OCI-LY7 (cell line): Measurements from ENCODE around the gene GLS.

Experiments used
- EZH2phosphoT487 ChIP-seq: fragments of 200-600 bp; sonication (generic); IDR thresholded peaks from 2 replicates; pipeline ENCODE4 v1.6.1; 2018; ENCODE audit warnings: low read depth, borderline replicate concordance, mild to moderate bottlenecking, mixed run types, antibody characterized with exemption, low read length, moderate library complexity, mixed read lengths
- TF ChIP-seq, protein P1 (sequence below): fragments of 200-600 bp; sonication (generic); conservative IDR thresholded peaks from 2 replicates; pipeline ENCODE4 v1.5.1; 2014; ENCODE audit warnings: mild to moderate bottlenecking, antibody characterized with exemption, low read length, moderate library complexity, mixed read lengths

- TF ChIP-seq, protein P1, sequence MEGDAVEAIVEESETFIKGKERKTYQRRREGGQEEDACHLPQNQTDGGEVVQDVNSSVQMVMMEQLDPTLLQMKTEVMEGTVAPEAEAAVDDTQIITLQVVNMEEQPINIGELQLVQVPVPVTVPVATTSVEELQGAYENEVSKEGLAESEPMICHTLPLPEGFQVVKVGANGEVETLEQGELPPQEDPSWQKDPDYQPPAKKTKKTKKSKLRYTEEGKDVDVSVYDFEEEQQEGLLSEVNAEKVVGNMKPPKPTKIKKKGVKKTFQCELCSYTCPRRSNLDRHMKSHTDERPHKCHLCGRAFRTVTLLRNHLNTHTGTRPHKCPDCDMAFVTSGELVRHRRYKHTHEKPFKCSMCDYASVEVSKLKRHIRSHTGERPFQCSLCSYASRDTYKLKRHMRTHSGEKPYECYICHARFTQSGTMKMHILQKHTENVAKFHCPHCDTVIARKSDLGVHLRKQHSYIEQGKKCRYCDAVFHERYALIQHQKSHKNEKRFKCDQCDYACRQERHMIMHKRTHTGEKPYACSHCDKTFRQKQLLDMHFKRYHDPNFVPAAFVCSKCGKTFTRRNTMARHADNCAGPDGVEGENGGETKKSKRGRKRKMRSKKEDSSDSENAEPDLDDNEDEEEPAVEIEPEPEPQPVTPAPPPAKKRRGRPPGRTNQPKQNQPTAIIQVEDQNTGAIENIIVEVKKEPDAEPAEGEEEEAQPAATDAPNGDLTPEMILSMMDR, result no peak
- TF ChIP-seq EZH2phosphoT487, result no peak
Observed at GRCh38 chr2:190941571-190941970, 61.0 kb downstream of the GLS start.
